G401 (cell line): Measurements from ENCODE around the gene KNDC1. TPM values are rescaled to one million over a fixed set of nuclear protein-coding genes. Genes with fewer than 3 reads are reported as not detected.

Source experiments
- DNase-seq: peaks from one replicate; pipeline ENCODE4 v3.0.0-alpha.2; 2015; ENCODE audit warnings: low spot score
- in situ Hi-C: cut with HindIII; loops from 2 replicates; pipeline ENCODE4 v1.10.0; 2016; ENCODE audit warnings: low sequenced_read_pairs, mixed read lengths
- total RNA-seq: library from RNA; depleted of rRNA; stranded (reverse); fragments of >200 nt; shearing (Covaris generic); gene quantifications from 2 replicates; pipeline ENCODE4 v1.2.3, GENCODE V29; 2014

Gene KNDC1
- total RNA-seq, 1 experiment from 2014 or later = 0.47 TPM

DNA sequence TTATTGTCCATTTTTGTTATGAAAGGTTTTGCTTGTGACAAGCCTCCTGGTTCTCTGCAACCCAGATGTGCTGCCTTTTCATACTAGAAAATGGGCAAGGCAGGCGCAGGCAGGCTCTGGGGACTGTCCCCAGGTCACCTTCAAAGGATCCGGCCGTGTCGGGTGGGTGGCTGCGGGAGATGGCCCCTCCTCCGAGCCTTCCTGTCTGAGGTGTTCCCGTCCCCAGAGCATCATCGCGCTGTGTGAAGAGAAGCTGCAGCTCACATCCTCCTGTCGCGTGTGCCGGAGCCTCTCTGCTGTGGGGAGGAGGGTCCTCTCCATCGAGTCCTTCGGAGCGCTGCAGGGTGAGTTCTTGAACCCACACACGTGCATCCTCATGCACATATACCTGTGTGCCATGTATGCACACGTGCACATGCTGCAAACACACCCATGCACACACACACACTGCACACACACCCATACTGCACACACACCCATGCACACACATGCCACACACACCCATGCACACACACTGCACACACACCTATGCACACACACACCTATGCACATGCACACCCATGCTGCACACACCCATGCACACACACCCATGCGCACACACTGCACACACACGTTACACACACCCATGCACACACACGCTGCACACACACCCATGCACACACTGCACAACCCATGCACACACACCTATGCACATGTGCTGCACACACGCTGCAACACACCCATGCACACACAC is 23.8 kb downstream of the KNDC1 start:
- in situ Hi-C loops = no loop called here
- DNase-seq = no peak

DNA sequence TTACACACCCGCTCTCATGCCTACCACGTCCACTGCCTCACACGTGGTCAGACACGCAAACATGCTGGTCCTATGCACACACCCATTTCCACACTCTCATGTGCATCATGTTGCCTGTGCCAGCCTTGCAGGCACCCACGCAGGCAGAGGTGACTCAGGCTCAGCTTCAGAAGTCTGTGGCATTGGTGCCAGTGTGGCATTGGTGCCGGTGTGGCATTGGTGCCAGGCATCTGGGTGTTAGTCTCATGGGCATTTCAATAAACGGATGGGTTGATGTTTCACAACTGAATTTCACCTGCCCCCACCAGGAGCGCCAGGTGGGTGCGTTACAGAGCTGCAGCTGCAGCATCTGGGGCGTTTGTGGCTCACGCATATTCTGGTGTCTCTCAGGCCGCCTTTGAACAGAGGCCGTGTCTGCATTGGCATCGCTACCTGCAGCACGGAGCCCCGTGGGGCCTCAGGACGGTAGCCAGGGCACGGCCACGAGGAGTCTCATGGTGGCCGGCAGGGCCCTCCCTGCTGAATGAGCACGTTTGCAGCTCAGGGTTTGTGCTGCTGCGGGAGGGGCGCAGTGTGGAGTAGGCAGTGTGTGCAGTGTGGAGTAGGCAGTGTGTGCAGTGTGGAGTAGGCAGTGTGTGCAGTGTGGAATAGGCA is 24.7 kb downstream of the KNDC1 start:
- in situ Hi-C loops = no loop called here
- no peak for DNase-seq

GRCh38 chr10:133185421-133185820 is 25.4 kb downstream of the KNDC1 start:
- no peak for DNase-seq
- in situ Hi-C loops = no loop called here

DNA sequence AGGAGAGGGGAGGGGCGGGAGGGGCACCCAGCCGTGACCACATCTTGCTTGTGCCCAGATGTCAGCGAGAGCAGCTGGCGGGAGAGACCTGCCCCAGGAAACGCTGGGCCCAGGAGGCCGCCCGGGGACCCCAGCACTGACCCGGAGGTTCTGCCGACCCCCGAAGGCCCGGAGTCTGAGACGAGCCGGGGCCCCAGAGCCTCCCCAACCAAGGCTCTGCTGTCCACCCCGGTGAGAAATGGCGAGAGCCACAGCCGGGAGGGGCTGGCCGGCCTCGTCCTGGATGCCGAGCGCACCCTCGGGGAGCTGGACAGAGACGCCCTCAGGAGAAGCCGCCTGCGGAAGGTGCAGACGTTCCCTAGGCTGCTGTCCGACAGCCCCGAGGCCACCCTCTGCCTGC is 25.9 kb downstream of the KNDC1 start:
- in situ Hi-C loops = no loop called here
- DNase-seq = no peak

DNA sequence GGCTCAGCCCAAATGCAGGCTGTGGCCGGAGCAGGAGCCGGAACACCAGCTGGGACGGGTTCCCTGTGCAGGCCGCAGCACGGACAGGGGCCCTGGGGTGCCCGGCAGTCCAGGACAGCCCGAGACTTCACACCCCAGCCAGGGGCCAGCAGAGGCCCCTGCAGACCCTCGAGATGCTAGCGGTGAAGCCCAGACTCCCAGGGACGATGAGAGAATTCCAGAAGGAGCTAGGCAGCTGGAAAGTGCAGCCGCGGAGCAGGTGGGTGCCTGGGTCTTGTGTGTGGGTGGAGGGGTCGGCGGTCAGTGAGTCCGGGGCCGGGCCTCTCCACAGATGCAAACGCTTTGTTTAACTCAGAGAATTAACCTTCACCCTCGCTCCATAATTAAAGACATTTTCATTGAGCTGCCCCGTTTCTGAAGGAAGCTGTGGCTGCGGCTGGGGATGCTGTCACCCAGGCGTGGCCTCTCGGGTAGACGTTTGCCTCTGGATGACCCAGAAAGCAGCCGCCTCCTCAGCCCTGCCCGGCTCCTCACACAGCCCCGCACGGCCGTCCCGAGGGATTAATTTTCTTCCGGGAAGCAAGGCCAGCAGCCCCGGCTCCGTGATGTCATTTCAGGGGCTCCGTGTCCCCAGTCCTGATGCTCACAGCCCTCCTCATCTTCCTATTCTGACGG is 26.5 kb downstream of the KNDC1 start:
- DNase-seq = no peak
- in situ Hi-C loops = no loop called here

DNA sequence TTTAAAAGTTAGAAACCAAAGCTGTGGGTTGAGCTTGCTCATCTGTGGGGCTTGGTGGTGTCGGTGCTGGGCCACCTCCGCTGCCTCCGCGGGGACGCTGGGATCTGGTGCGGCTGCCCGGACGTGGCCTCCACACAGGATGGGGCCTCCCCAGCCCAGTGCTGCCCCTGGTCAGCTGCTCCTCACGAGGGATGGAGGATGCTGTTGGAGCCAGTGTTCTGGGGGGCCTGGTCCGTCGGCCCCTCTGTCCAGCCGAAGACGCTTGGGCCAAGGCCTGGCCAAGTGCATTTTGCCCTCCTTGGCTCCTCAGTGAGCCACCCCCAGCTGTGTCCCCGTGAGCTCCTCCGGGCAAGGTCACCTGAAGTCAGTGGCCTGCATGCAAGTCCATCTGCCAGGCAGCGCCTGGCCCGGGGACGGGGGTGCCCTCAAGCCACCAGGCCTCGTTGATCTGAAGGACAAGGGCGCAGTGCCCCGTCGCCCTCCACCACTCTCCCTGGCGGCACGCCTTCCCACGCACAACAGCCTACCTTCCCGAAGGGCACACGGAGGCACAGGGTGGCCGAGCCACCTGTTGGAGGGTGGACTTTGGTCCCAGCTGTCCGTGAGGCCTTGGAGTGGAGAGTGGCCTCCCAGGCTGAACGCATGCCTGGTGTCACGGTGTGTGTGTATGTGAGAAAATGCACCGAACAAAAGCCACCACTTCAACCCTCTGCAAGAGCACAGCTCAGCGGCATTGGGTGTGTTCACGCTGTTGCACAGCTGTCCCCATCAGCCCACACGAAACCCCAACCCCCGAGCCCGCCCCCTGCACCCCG is 27.3 kb downstream of the KNDC1 start:
- DNase-seq = no peak
- in situ Hi-C loops = no loop called here

DNA sequence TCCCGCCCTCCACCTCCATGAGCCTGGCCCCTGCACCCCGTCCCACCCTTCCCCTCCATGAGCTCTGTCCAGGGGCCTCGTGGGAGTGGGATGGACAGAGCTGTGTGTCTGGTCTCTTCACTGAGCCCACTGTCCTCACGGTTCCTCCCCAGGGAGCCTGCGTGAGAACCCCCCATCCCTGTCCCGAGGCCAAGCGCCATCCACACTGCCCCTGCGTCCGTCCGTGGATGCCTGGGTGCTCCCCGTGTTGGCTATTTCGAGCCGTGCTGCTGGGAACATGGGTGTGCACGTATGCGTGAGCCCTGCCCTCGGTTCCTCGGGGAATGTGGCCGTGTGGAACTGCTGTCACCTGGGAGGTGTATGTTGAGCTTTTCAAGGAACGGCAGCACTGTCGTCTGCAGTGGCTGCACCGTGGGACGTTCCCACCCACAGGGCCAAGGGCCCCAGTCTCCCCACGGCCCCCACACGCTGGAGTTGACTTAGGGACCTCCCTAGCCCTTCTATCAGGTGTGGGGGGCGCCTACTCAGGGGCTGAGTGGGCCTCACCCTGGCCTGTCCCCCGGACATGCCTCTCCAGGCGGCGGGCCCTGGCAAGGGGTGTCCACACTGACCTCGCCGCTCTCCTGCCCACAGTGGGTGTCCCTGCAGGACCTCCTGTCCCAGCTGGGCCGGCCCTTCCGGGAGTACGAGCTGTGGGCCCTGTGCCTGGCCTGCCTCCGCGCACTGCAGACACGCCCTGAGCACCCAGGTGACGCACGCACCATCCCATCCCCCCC is 28.1 kb downstream of the KNDC1 start:
- in situ Hi-C loops = no loop called here
- no peak for DNase-seq

DNA sequence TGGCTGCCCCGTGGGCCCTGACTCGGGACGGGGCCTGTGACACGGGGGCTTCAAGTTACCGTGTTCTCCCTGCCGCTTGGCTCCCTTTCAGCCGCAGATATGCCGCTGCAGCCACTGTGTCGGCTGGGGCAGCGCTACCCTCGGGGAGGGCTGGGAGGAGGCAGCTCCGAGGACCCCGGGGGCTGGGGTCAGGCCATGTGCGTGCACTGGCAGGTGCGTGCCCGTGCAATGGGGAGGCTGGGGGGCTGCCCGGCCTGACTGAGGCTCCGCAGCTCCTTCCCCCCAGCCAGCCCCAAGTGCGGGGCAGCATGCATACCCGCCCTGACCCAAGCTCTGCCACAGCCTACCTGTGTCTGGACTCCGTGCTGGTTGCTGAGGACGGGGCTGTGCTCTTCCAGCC is 29.2 kb downstream of the KNDC1 start:
- in situ Hi-C loops = no loop called here
- DNase-seq = no peak

- DNase-seq = no peak
- in situ Hi-C loops = no loop called here
These were observed 29.7 kb downstream of the KNDC1 start for GRCh38 chr10:133189726-133190125.

DNA sequence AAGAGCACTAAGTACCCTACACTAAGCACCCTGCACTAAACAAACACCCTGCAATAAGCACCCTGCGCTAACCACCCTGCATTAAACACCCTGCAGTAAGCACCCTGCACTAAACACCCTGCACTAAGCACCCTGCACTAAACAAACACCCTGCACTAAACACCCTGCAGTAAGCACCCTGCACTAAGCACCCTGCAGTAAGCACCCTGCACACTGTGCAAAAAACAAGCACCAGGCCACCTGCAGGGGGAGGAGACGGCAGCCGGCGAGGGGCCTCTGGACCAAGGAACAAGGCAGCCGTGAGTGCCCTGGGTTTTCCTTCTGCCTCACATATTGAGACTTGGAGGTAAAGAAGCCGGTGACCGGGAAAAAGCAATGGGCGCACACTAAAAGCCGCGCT is 30.2 kb downstream of the KNDC1 start:
- no peak for DNase-seq
- in situ Hi-C loops = no loop called here

GRCh38 chr10:133191651-133192050 is 31.6 kb downstream of the KNDC1 start:
- DNase-seq = no peak
- in situ Hi-C loops = no loop called here

- in situ Hi-C loops = no loop called here
These were observed 34.1 kb downstream of the KNDC1 start for GRCh38 chr10:133194151-133194550.

GRCh38 chr10:133195096-133195495 is 35.1 kb downstream of the KNDC1 start:
- DNase-seq = no peak
- in situ Hi-C loops = no loop called here

More at GRCh38 chr10:133194151-133194550, 34.1 kb downstream of the KNDC1 start:
- DNase-seq = no peak

DNA sequence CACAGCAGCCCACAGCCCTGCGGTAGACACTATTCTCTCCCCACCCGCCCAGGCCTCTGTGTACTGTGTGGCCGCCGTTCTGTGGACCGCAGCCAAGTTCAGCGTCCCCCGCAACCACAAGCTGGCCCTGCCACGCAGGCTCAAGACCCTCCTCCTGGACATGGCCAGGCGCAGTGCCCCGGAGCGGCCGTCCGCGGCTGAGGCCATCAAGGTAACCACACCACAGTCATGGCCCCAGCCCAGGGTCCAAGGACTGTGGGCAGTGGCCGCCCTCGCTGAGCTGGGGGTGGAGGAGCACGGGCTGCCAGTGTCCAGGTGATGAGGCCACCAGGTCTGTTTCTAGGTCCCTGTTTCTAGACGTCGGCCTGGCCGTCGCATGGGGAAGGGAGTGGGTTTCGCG is 35.6 kb downstream of the KNDC1 start:
- in situ Hi-C loops = no loop called here
- DNase-seq = no peak

- DNase-seq = no peak
- in situ Hi-C loops = no loop called here
These were observed 36.3 kb downstream of the KNDC1 start for GRCh38 chr10:133196221-133196915.

DNA sequence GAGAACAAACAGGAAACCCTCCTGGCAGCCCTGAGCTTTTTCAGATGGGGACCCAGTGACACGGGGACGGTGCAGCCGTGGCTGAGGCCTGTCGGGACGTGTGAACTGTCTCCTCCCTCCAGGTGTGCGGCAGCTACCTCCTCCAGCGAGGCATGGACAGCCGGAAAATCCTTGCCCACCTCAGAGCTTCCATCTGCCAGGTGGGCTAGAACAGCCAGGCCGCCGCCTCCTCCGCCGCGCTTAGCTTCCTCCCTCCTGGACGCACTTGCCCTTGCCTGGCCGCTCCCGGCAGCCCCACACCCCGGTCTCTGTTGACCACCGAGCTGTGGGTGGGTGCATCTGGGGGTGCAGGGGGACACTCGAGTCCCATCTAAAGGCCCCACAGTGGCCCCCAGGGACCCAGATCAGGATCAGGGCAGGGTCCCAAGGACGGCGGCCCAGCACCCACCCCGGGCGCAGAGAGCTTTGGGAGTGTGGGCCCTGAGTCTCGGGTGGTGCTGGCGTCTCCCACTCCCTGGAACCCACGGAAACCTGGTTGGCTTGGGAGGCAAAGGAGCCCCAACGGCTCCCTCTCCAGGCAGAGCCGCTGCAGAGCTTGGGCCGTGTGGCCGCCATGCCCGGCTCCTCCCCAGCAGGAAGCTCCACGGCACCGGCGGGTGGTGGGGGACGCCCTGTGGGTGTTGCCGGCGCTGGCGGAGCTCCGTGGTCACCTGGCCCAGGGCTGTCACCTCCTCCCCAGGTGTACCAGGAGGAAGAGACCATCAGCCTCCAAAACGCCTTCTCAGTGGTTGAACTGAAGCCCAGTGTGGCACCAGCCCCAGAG is 37.1 kb downstream of the KNDC1 start:
- in situ Hi-C loops = no loop called here

GRCh38 chr10:133197786-133198185 is 37.8 kb downstream of the KNDC1 start:
- in situ Hi-C loops = no loop called here
- no peak for DNase-seq

More for the DNA sequence above, 37.1 kb downstream of the KNDC1 start:
- no peak for DNase-seq

DNA sequence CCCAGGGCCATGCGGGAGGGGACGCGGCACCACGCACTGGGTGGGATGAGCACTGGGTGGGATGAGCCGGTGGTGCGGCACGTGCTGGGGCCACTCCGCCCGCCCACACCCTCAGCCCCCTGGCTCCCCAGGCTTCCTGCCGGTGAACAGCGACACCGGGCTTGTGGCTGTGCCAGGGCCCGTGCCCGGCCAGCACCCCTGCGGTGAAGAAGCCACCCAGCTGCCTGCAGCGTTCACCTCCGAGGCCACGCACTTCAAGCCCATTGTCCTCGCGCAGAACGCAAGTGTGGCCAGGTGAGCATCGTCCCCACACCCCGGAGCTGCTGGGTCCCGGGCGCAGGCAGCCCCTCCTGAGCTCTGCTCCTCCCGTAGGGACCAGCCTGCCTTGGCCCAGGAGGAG is 38.2 kb downstream of the KNDC1 start:
- in situ Hi-C loops = no loop called here
- no peak for DNase-seq
